Astrocyte (in vitro differentiated cells and primary cell): Measurements from ENCODE around the gene LARGE1.

Source experiments
- CTCF ChIP-seq: IDR thresholded peaks from 2 replicates; pipeline ENCODE4 v1.5.1; 2011; ENCODE audit warnings: low read depth, mild to moderate bottlenecking, inconsistent platforms, low read length, moderate library complexity; ENCODE audit not compliant: insufficient read depth
- EZH2 ChIP-seq: IDR thresholded peaks from 2 replicates; pipeline ENCODE4 v1.6.1; 2012; ENCODE audit warnings: mild to moderate bottlenecking, low read length, inconsistent platforms; ENCODE audit not compliant: insufficient read depth

- TF ChIP-seq CTCF (no peak), EZH2 (no peak)
These were observed 6.1 kb downstream of the LARGE1 start for GRCh38 chr22:33914131-33914530.
